Tibial artery (tissue), 4 donors: ENCODE results near the gene SPRR5.

ENCODE experiments used
- DNase-seq, 2 donors: peaks; one replicate each; pipeline ENCODE4 v3.0.0-alpha.2; 2019
- H3K27ac ChIP-seq, 2 donors: fragments of 200-600 bp; sonication (generic) in 1 of 2; 1 replicate in 1 of 2; 2 replicates in 1 of 2; pipeline ENCODE4 v1.5.1; 2018 to 2019; ENCODE audit warnings: mild to moderate bottlenecking in 1 of 2
- H3K27me3 ChIP-seq, 2 donors: fragments of 200-600 bp; sonication (generic) in 1 of 2; one replicate each; pipeline versions ENCODE4 v1.5.1 to v1.6.0; 2016 to 2019
- H3K36me3 ChIP-seq, 3 donors: fragments of 200-600 bp; sonication (generic) in 2 of 3; one replicate each; pipeline ENCODE4 v1.5.1; 2016 to 2019; ENCODE audit warnings: mild to moderate bottlenecking in 2 of 3
- H3K4me1 ChIP-seq, 4 donors: fragments of 200-600 bp; sonication (generic) in 2 of 4; 1 replicate in 3 of 4; 2 replicates in 1 of 4; pipeline ENCODE4 v1.5.1; 2016 to 2019
- H3K4me3 ChIP-seq, 2 donors: fragments of 200-600 bp; sonication (generic) in 1 of 2; 1 replicate in 1 of 2; 2 replicates in 1 of 2; pipeline ENCODE4 v1.5.1; 2018 to 2019; ENCODE audit warnings: mild to moderate bottlenecking in 2 of 2
- H3K9me3 ChIP-seq, 3 donors: fragments of 200-600 bp; sonication (generic) in 1 of 3; one replicate each; pipeline ENCODE4 v1.5.1; 2016 to 2019
- intact Hi-C: fragments of 100-400 bp; cut with DNase I; formaldehyde crosslinking; loops from one replicate; pipeline ENCODE4 v1.15.0; 2023; ENCODE audit warnings: low total_unique reads
- TF ChIP-seq, protein P1 (sequence below), 2 experiments: fragments of 200-600 bp in 1 of 2; fragments of 450-650 bp in 1 of 2; IDR thresholded peaks; one replicate each; pipeline ENCODE4 v1.5.1; 2017 to 2019; ENCODE audit warnings: antibody characterized with exemption in 2 of 2, mild to moderate bottlenecking in 1 of 2, moderate library complexity in 1 of 2

SPRR5 gene

DNA sequence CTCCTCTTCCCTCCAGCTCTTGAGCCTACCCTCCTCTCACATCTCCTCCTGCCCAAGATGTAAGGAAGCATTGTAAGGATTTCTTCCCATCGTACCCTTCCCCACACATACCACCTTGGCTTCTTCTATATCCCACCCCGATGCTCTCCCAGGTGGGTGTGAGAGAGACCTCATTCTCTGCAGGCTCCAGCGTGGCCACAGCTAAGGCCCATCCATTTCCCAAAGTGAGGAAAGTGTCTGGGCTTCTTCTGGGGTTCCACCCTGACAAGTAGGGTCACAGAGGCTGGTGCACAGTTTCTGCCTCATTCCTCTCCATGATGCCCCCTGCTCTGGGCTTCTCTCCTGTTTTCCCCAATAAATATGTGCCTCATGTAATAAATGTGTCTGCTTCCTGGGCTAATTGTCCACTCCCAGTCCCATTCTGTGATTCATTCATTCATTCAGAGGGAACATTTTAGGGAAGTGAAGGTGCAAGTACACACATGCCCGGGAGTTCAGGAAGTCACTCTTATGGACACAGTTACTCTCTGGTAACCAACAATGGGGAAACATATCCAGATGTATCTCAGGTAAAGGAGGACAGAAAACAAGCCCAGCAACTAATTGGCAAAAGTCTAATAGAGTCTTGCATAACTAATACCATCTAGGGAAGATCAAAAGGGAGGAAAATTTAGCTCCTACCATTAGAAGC is 25.3 kb downstream of the SPRR5 start:
- intact Hi-C loops = no loop called here
- TF ChIP-seq, protein P1, sequence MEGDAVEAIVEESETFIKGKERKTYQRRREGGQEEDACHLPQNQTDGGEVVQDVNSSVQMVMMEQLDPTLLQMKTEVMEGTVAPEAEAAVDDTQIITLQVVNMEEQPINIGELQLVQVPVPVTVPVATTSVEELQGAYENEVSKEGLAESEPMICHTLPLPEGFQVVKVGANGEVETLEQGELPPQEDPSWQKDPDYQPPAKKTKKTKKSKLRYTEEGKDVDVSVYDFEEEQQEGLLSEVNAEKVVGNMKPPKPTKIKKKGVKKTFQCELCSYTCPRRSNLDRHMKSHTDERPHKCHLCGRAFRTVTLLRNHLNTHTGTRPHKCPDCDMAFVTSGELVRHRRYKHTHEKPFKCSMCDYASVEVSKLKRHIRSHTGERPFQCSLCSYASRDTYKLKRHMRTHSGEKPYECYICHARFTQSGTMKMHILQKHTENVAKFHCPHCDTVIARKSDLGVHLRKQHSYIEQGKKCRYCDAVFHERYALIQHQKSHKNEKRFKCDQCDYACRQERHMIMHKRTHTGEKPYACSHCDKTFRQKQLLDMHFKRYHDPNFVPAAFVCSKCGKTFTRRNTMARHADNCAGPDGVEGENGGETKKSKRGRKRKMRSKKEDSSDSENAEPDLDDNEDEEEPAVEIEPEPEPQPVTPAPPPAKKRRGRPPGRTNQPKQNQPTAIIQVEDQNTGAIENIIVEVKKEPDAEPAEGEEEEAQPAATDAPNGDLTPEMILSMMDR (IDR thresholded peaks at IDR 0.05) = no peak

DNA sequence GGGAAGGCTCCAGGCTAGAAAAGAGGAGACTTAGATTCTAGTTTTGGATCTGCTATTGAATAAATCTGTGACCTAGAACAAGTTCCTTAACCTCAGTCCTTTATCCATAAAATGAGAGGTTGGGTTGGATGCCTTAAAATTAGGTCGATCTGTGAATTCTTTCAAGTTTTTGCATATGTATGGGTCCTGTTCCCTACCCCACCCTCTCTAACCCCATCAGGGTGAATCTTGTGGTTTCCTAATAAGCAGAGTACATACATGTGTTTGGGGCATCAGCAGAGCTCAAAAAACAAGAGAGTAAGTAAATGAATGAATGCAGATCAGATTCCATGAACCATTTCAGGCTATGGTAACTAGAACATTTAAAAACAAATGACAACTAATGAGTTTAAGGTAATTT is 29.7 kb downstream of the SPRR5 start:
- intact Hi-C loops = no loop called here
- Histone ChIP-seq H3K4me1 (no peaks in the 10 kb centered on the region), H3K36me3 (no peaks in the 10 kb centered on the region), H3K27me3 (peaks cover 0 to 2% of the 10 kb centered on the region in 2 donors), H3K27ac (no peak overlapping the region), H3K9me3 (no peaks in the 10 kb centered on the region), H3K4me3 (no peak overlapping the region)
- DNase-seq = no peak
- TF ChIP-seq, protein P1 (IDR thresholded peaks at IDR 0.05) = no peak

More for the DNA sequence above, 25.3 kb downstream of the SPRR5 start:
- Histone ChIP-seq H3K4me3 (no peak overlapping the region), H3K27ac (no peak overlapping the region), H3K27me3 (peaks cover 0 to 2% of the 10 kb centered on the region in 2 donors), H3K36me3 (no peaks in the 10 kb centered on the region), H3K4me1 (no peaks in the 10 kb centered on the region), H3K9me3 (no peaks in the 10 kb centered on the region)
- no peak for DNase-seq

DNA sequence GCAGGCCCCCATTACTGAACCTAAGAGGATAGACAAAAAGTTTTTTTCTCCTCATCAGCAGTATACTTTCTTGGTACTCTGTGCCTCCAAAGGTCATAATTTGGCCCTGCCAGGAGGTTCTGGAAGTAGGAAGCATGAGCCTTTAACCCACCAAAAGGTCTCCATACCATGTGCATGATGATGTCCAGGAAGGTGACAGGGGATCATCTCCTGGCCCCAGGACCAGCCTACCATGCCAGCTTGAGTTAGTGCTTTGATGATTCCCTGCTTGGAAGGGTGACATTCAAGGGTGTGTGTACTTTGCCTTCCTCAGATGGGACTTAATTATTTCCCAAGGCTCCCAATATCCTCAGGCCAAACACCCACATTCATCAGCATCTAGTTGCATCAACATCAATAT is 30.6 kb downstream of the SPRR5 start:
- Histone ChIP-seq H3K36me3 (no peaks in the 10 kb centered on the region), H3K9me3 (no peaks in the 10 kb centered on the region), H3K4me3 (no peak overlapping the region), H3K4me1 (no peaks in the 10 kb centered on the region), H3K27ac (no peak overlapping the region), H3K27me3 (peaks cover 0 to 2% of the 10 kb centered on the region in 2 donors)
- intact Hi-C loops = no loop called here
- TF ChIP-seq, protein P1 (IDR thresholded peaks at IDR 0.05) = no peak
- DNase-seq = no peak

DNA sequence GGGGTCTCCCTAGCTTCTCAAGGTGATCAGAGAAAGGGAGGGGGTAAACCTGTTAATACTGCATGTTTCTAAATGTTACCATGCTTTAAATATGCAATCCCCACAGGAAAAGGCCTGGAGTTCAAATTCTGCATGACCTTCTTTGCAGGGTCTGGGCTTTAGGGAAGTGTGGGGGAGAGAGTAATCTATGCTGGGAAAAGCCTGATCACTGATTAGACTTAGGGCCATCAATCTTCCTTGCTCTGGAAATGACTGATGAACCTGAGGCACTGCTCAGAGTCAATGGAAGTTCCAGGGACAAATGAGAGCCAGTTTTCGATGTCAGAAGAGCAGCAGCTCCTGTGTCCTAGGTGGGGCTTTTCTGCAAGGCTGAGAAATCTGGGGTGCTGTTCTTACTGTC is 33.7 kb downstream of the SPRR5 start:
- no peak for DNase-seq
- intact Hi-C loops = no loop called here
- TF ChIP-seq, protein P1 (IDR thresholded peaks at IDR 0.05) = no peak
- Histone ChIP-seq H3K27ac (no peak overlapping the region), H3K4me3 (no peak overlapping the region), H3K27me3 (peaks cover 0 to 2% of the 10 kb centered on the region in 2 donors), H3K4me1 (no peaks in the 10 kb centered on the region), H3K36me3 (no peaks in the 10 kb centered on the region), H3K9me3 (no peaks in the 10 kb centered on the region)

DNA sequence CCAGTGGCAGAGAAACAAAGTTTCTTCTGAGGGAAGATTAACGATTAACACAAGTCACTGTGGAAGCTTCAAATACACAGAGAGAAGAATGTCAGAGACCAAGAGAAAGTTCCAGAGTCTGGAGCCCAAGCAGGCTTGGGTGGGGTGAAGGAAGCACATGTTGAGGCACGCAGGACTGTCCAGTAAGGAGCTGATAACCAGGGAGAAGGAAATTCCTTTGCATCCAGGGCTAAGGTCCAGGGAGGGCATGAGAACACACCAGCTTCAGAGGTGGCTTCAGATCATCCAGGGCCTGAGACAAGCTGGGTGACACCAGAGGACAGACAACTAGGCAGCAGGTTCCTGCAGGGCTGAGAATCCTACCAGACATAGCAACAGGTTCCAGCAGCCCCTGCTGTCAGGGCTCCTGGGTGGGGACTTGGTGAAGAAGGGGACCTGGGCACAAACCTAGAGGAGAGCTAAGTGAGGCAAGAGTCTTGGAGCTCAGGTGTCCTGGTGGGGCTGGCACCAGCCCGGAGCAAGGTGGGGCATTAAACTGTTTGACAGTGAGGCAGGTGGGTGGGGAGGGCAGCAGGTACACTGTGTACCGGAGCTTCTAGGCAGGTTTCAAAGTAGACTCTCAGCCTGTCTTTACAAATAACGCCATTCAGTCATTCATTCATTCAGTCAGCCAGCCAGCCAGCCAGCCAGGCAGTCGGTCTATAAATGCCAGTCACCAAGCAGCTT is 34.3 kb downstream of the SPRR5 start:
- TF ChIP-seq, protein P1 (IDR thresholded peaks at IDR 0.05) = no peak
- DNase-seq = no peak
- no peaks in the 10 kb centered on the region for H3K36me3 ChIP-seq
- H3K4me3 ChIP-seq = no peak overlapping the region
- no peaks in the 10 kb centered on the region for H3K4me1 ChIP-seq
- peaks cover 0 to 2% of the 10 kb centered on the region in 2 donors for H3K27me3 ChIP-seq
- H3K9me3 ChIP-seq = no peaks in the 10 kb centered on the region
- no peak overlapping the region for H3K27ac ChIP-seq
- intact Hi-C loops = no loop called here
